ENCODE measurements around the gene PRR30.

Gene PRR30

GRCh38 chr2:27154488-27154887 is 15.3 kb upstream of the PRR30 start:
- no peak for DNase-seq (ENCODE audit: low spot score)

GRCh38 chr2:27152796-27153464 is 13.7 kb upstream of the PRR30 start:
- DNase-seq (ENCODE audit: low spot score) = no peak

GRCh38 chr2:27152102-27152795 is 13.0 kb upstream of the PRR30 start:
- DNase-seq (ENCODE audit: low spot score) = peak; percentile 54

GRCh38 chr2:27150639-27151230 is 11.5 kb upstream of the PRR30 start:
- DNase-seq (ENCODE audit: low spot score) = no peak

GRCh38 chr2:27149570-27150405 is 10.6 kb upstream of the PRR30 start:
- no peak for DNase-seq (ENCODE audit: low spot score)

- DNase-seq (ENCODE audit: low spot score) = no peak
These were observed 9.7 kb upstream of the PRR30 start, which contains the start of gene TCF23 for GRCh38 chr2:27148801-27149439. TCF23 (plus strand) TSS chr2:27149004; CDS start chr2:27149134, 130 bp downstream.

- no peak for DNase-seq (ENCODE audit: low spot score)
These were observed 8.7 kb upstream of the PRR30 start for GRCh38 chr2:27147935-27148334.

- DNase-seq (ENCODE audit: low spot score) = no peak
These were observed 6.5 kb upstream of the PRR30 start for GRCh38 chr2:27145682-27146081.

- no peak for DNase-seq (ENCODE audit: low spot score)
These were observed 4.1 kb upstream of the PRR30 start for GRCh38 chr2:27143285-27143684.

GRCh38 chr2:27138111-27138510 is 1.1 kb downstream of the PRR30 start:
- no peak for DNase-seq (ENCODE audit: low spot score)

GRCh38 chr2:27137322-27137935 is 1.8 kb downstream of the PRR30 start:
- no peak for DNase-seq (ENCODE audit: low spot score)

- DNase-seq (ENCODE audit: low spot score) = no peak
These were observed 2.5 kb downstream of the PRR30 start for GRCh38 chr2:27136751-27137150.

GRCh38 chr2:27135478-27135955 is 3.7 kb downstream of the PRR30 start:
- no peak for DNase-seq (ENCODE audit: low spot score)

GRCh38 chr2:27134781-27135477 is 4.3 kb downstream of the PRR30 start:
- DNase-seq (ENCODE audit: low spot score) = no peak

- DNase-seq (ENCODE audit: low spot score) = peak; percentile 99
These were observed 5.1 kb downstream of the PRR30 start, which contains the start of gene PREB for GRCh38 chr2:27133905-27134780. PREB (minus strand) TSS chr2:27134636; CDS start chr2:27134421, 215 bp downstream.

GRCh38 chr2:27133195-27133875 is 5.9 kb downstream of the PRR30 start:
- no peak for DNase-seq (ENCODE audit: low spot score)

GRCh38 chr2:27131429-27131828 is 7.8 kb downstream of the PRR30 start:
- no peak for DNase-seq (ENCODE audit: low spot score)

- no peak for DNase-seq (ENCODE audit: low spot score)
These were observed 8.8 kb downstream of the PRR30 start for GRCh38 chr2:27130396-27130795.
